BJ (cell line): ENCODE data around the gene RNU4-1. TPM values are rescaled to one million over a fixed set of nuclear protein-coding genes. Genes with fewer than 3 reads are reported as not detected.

ENCODE experiments used
- CTCF ChIA-PET: fragments of 350-600 bp; formaldehyde crosslinking; extraction: SDS; loops from one replicate; lab custom pipeline; 2021; ENCODE audit warnings: antibody characterized with exemption, inconsistent platforms; lab: Yijun Ruan, JAX
- POLR2A ChIA-PET: fragments of 300-600 bp; sonication (Branson Sonifier 250); formaldehyde crosslinking; extraction: SDS; loops from one replicate; lab custom pipeline; 2021; ENCODE audit warnings: antibody characterized with exemption; lab: Charles Lee
- DNase-seq: peaks from one replicate; pipeline ENCODE4 v3.0.0-alpha.2; 2011; ENCODE audit warnings: low read depth
- H3K27me3 ChIP-seq: 2 replicates; pipeline ENCODE4 v1.6.0; 2011; ENCODE audit warnings: low read length; ENCODE audit not compliant: control insufficient read depth, insufficient read depth
- H3K36me3 ChIP-seq: 2 replicates; pipeline ENCODE4 v1.5.1; 2011; ENCODE audit warnings: low read length; ENCODE audit not compliant: control insufficient read depth, insufficient read depth
- H3K4me3 ChIP-seq: 2 replicates; pipeline ENCODE4 v1.5.1; 2011; ENCODE audit warnings: low read depth, mild to moderate bottlenecking, control low read depth, low read length
- polyA plus RNA-seq: library from polyadenylated mRNA; depleted of rRNA; stranded (reverse); fragments of >200 nt; gene quantifications from 2 replicates; pipeline ENCODE4 v1.2.3, GENCODE V29; 2011
- TF ChIP-seq, protein P1 (sequence below): IDR thresholded peaks from 2 replicates; pipeline ENCODE4 v1.5.1; 2011; ENCODE audit warnings: low read depth, mild to moderate bottlenecking, control low read depth, inconsistent platforms, low read length, moderate library complexity; ENCODE audit not compliant: insufficient read depth

The RNU4-1 gene
- polyA plus RNA-seq, 1 experiment, result not detected

- no peaks in the 10 kb centered on the region for H3K36me3 ChIP-seq
- no peak overlapping the region for H3K4me3 ChIP-seq
- H3K27me3 ChIP-seq, result no peaks in the 10 kb centered on the region
- ChIA-PET CTCF (interaction anchor here (0.9 to 1.4 kb wide), 3 partner anchors 18 to 82 kb away, joined by 3 read pairs; partner anchors contain the start of genes PXN, RPLP0 and SIRT4), POLR2A (interaction anchor here (0.7 to 0.8 kb wide), 2 partner anchors 57 to 82 kb away, joined by 3 to 6 read pairs; partner anchors contain the start of gene RPLP0)
- no peak for DNase-seq
- TF ChIP-seq, protein P1, sequence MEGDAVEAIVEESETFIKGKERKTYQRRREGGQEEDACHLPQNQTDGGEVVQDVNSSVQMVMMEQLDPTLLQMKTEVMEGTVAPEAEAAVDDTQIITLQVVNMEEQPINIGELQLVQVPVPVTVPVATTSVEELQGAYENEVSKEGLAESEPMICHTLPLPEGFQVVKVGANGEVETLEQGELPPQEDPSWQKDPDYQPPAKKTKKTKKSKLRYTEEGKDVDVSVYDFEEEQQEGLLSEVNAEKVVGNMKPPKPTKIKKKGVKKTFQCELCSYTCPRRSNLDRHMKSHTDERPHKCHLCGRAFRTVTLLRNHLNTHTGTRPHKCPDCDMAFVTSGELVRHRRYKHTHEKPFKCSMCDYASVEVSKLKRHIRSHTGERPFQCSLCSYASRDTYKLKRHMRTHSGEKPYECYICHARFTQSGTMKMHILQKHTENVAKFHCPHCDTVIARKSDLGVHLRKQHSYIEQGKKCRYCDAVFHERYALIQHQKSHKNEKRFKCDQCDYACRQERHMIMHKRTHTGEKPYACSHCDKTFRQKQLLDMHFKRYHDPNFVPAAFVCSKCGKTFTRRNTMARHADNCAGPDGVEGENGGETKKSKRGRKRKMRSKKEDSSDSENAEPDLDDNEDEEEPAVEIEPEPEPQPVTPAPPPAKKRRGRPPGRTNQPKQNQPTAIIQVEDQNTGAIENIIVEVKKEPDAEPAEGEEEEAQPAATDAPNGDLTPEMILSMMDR, result no peak
Measured at GRCh38 chr12:120283318-120283717, 9.7 kb downstream of the RNU4-1 start.

DNA sequence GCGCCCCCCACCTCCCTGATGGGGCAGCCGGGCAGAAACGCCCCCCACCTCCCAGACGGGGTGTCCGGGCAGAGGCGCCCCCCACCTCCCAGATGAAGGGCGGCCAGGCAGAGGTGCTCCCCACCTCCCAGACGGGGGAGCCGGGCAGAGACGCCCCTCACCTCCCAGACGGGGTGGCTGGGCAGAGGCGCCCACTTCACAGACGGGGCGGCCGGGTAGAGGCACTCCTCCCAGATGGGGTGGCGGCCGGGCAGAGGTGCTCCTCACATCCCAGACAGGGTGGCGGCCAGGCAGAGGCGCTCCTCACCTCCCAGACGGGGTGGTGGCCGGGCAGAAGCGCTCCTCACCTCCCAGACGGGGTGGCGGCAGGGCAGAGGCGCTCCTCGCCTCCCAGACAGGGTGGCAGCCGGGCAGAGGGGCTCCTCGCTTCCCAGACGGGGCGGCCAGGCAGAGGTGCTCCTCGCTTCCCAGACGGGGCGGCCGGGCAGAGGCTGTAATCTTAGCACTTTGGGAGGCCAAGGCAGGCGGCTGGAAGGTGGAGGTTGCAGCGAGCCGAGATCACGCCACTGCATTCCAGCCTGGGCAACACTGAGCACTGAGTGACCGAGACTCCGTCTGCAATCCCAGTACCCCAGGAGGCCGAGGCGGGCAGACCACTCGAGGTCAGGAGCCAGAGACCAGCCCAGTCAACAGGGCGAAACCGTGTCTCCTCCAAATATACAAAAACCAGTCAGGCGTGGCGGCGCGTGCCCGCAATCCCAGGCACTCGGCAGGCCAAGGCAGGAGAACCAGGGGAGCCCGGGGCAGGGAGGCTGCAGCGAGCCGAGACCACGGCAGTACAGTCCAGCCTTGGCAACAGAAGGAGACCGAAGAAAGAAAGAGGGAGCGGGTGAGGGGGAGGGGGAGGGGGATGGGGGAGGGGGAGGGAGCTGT is 14.6 kb downstream of the RNU4-1 start:
- Histone ChIP-seq H3K4me3 (no peak overlapping the region), H3K36me3 (no peaks in the 10 kb centered on the region), H3K27me3 (no peaks in the 10 kb centered on the region)
- TF ChIP-seq, protein P1, result no peak
- DNase-seq, result no peak
- ChIA-PET CTCF (no interaction called here), POLR2A (no interaction called here)

GRCh38 chr12:120276734-120277133 is 16.3 kb downstream of the RNU4-1 start:
- H3K36me3 ChIP-seq, result no peaks in the 10 kb centered on the region
- DNase-seq, result no peak
- POLR2A ChIA-PET, result no interaction called here
- TF ChIP-seq, protein P1, result no peak
- H3K27me3 ChIP-seq, result no peaks in the 10 kb centered on the region
- CTCF ChIA-PET, result interaction anchor here (3.1 kb wide), 1 partner anchor 11 kb away, joined by 8 read pairs; the partner anchor contains the start of gene PXN
- no peak overlapping the region for H3K4me3 ChIP-seq

DNA sequence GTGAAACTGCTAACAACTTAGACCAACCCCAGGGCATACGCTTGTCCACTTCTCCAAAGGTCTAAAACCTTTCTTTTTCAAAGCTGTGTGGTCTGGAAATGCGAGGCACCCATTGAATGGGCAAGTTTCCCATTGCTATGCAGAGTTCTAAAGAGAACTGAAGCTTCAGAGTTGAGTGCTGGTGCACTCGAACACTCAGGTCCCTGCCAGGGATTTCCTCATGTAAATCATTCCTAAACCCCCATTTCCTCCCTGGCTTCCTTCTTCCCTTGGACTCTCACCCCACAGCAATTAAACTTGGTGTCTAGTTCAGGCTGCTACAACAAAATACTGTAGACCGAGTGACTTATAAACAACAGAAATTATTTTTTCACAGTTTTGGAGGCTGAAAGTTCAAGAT is 25.3 kb downstream of the RNU4-1 start:
- ChIA-PET POLR2A (interaction anchor here (0.8 kb wide), 1 partner anchor 67 kb away, joined by 4 read pairs; the partner anchor contains the start of gene RPLP0), CTCF (interaction anchor here (1.3 to 14.8 kb wide), 5 partner anchors 17 to 66 kb away, joined by 3 to 482 read pairs (median 9); partner anchors contain the start of gene RPLP0)
- no peak overlapping the region for H3K4me3 ChIP-seq
- TF ChIP-seq, protein P1, result no peak
- no peak for DNase-seq
- H3K36me3 ChIP-seq, result no peaks in the 10 kb centered on the region
- no peaks in the 10 kb centered on the region for H3K27me3 ChIP-seq
